Urothelium cell line (cell line): ENCODE data around the gene RNF207.

Source experiments
- DNase-seq: peaks from one replicate; pipeline ENCODE4 v3.0.0; 2011; ENCODE audit warnings: low spot score, mixed read lengths
- FAIRE-seq: peaks from 2 replicates; lab custom pipeline; 2011; peaks lifted over from hg19 to GRCh38; lab: Jason Lieb, UNC

The RNF207 gene

GRCh38 chr1:6265151-6265550 lies 59.2 kb downstream of the RNF207 start:
- DNase-seq (no peak), FAIRE-seq (no peak)

- DNase-seq: no peak
- no peak for FAIRE-seq
Measured at GRCh38 chr1:6266641-6267040, 60.7 kb downstream of the RNF207 start.

- no peak for FAIRE-seq
- no peak for DNase-seq
Measured at GRCh38 chr1:6267686-6268322, 61.9 kb downstream of the RNF207 start.

- DNase-seq (no peak), FAIRE-seq (no peak)
Measured at GRCh38 chr1:6268415-6268814, 62.5 kb downstream of the RNF207 start.

- no peak for FAIRE-seq
- DNase-seq: no peak
Measured at GRCh38 chr1:6269296-6269695, 63.4 kb downstream of the RNF207 start.

- FAIRE-seq: no peak
- no peak for DNase-seq
Measured at GRCh38 chr1:6269720-6270400, 63.9 kb downstream of the RNF207 start.

GRCh38 chr1:6270401-6270800 lies 64.5 kb downstream of the RNF207 start:
- FAIRE-seq (no peak), DNase-seq (no peak)
